ENCODE data around the gene LIPT1.

- TF ChIP-seq CTCF (IDR thresholded peaks at IDR 0.05; ENCODE audit: low read depth, low read length) (no peak), EZH2phosphoT487 (IDR thresholded peaks at IDR 0.05; ENCODE audit: low read depth) (no peak)
Observed at GRCh38 chr2:99140860-99141109, 14.0 kb upstream of the LIPT1 start.

Measured in OCI-LY3 (cell line).